Endothelial cell of umbilical vein (primary cell): ENCODE measurements around the gene SNED1. TPM values are rescaled to one million over a fixed set of nuclear protein-coding genes. Genes with fewer than 3 reads are reported as not detected.

Experiments used
- BruUV-seq: library from RNA; stranded (reverse); fragments of 400-500 nt; replicated peaks from 2 replicates; lab custom pipeline; 2021; lab: Mats Ljungman, UMichigan
- CTCF ChIA-PET: fragments of 300-600, 350-600 bp; sonication (Branson Sonifier 250); formaldehyde crosslinking; loops from one replicate; lab custom pipeline; 2021; ENCODE audit warnings: antibody characterized with exemption, inconsistent platforms; lab: Charles Lee
- POLR2A ChIA-PET: fragments of 300-600, 350-600 bp; sonication (Branson Sonifier 250); formaldehyde crosslinking; loops from one replicate; lab custom pipeline; 2021; ENCODE audit warnings: antibody characterized with exemption, inconsistent platforms; lab: Charles Lee
- DNase-seq: peaks from one replicate; pipeline ENCODE4 v3.0.0-alpha.2; 2011; ENCODE audit warnings: low read depth, low spot score
- FAIRE-seq: peaks from 2 replicates; lab custom pipeline; 2011; peaks lifted over from hg19 to GRCh38; lab: Jason Lieb, UNC
- H2AFZ ChIP-seq: 2 replicates; pipeline ENCODE4 v1.6.0; 2012; ENCODE audit warnings: low read depth, low read length, control low read depth, inconsistent platforms
- H3K27ac ChIP-seq: 2 replicates; pipeline ENCODE4 v1.5.1; 2011; ENCODE audit warnings: low read depth, mild to moderate bottlenecking, control low read depth, low read length, moderate library complexity; ENCODE audit not compliant: insufficient read depth
- H3K27me3 ChIP-seq, 2 experiments: 2 replicates each; pipeline versions ENCODE4 v1.6.0 to v1.6.1; 2011; ENCODE audit warnings: low read length in 2 of 2, mixed read lengths in 1 of 2; ENCODE audit not compliant: control insufficient read depth in 2 of 2, insufficient read depth in 2 of 2
- H3K36me3 ChIP-seq, 2 experiments: 2 replicates in 1 of 2; 3 replicates in 1 of 2; pipeline ENCODE4 v1.5.1; 2011; ENCODE audit warnings: low read length in 2 of 2, mild to moderate bottlenecking in 1 of 2, moderate library complexity in 1 of 2; ENCODE audit not compliant: control insufficient read depth in 2 of 2, insufficient read depth in 2 of 2; ENCODE audit errors: extremely low read depth in 1 of 2
- H3K4me1 ChIP-seq: 3 replicates; pipeline ENCODE4 v1.5.1; 2011; ENCODE audit warnings: mild to moderate bottlenecking, low read length; ENCODE audit not compliant: control insufficient read depth, insufficient read depth; ENCODE audit errors: extremely low read depth
- H3K4me2 ChIP-seq: 2 replicates; pipeline ENCODE4 v1.6.1; 2011; ENCODE audit warnings: low read length, control low read depth, mixed read lengths; ENCODE audit not compliant: insufficient read depth
- H3K4me3 ChIP-seq, 3 experiments: fragments of 200-600 bp in 1 of 3; sonication (generic), shearing (Covaris generic) in 1 of 3; replicated peaks in 1 of 3; 2 replicates each; pipeline ENCODE4 v1.5.1; 2011 to 2016; ENCODE audit warnings: control low read depth in 3 of 3, low read length in 3 of 3, mild to moderate bottlenecking in 2 of 3, inconsistent platforms in 1 of 3, low read depth in 1 of 3, moderate library complexity in 1 of 3; ENCODE audit not compliant: insufficient read depth in 1 of 3
- H3K79me2 ChIP-seq: 2 replicates; pipeline ENCODE4 v1.6.0; 2012; ENCODE audit warnings: low read length, inconsistent platforms; ENCODE audit not compliant: control insufficient read depth, insufficient read depth
- H3K9ac ChIP-seq: replicated peaks from 2 replicates; pipeline ENCODE3; 2011; ENCODE audit warnings: low read length, control low read depth; ENCODE audit not compliant: insufficient read depth; ENCODE audit errors: extremely low read depth
- H3K9me1 ChIP-seq: replicated peaks from 3 replicates; pipeline ENCODE4 v1.6.0; 2011; ENCODE audit warnings: mild to moderate bottlenecking, low read length; ENCODE audit not compliant: control insufficient read depth, insufficient read depth; ENCODE audit errors: extremely low read depth
- H3K9me3 ChIP-seq: replicated peaks from 2 replicates; pipeline ENCODE4 v1.5.1; 2012; ENCODE audit warnings: low read length, inconsistent platforms; ENCODE audit not compliant: control insufficient read depth, insufficient read depth
- H4K20me1 ChIP-seq: replicated peaks from 2 replicates; pipeline ENCODE3; 2011; ENCODE audit warnings: mild to moderate bottlenecking, low read length; ENCODE audit not compliant: control insufficient read depth, insufficient read depth; ENCODE audit errors: extremely low read depth
- CTCF ChIP-seq, 2 donors: IDR thresholded peaks; 1 replicate in 1 of 2; 2 replicates in 1 of 2; pipeline ENCODE4 v1.5.1; 2011; ENCODE audit warnings: low read length in 2 of 2, mild to moderate bottlenecking in 2 of 2, moderate library complexity in 2 of 2, control low read depth in 1 of 2, inconsistent platforms in 1 of 2, low read depth in 1 of 2; ENCODE audit not compliant: insufficient read depth in 1 of 2; ENCODE audit errors: extremely low read depth in 1 of 2
- EZH2 ChIP-seq: IDR thresholded peaks from 2 replicates; pipeline ENCODE4 v1.6.1; 2012; ENCODE audit warnings: borderline replicate concordance, low read depth, mild to moderate bottlenecking, moderate library complexity, low read length, inconsistent platforms; ENCODE audit not compliant: severe bottlenecking
- FOS ChIP-seq: IDR thresholded peaks from 2 replicates; pipeline ENCODE4 v1.6.1; 2011; ENCODE audit warnings: mild to moderate bottlenecking, low read length, moderate library complexity, borderline replicate concordance; ENCODE audit not compliant: insufficient read depth
- GATA2 ChIP-seq: IDR thresholded peaks from 2 replicates; pipeline ENCODE4 v1.7.0; 2011; ENCODE audit warnings: low read depth, mild to moderate bottlenecking, moderate library complexity, mixed read lengths, low read length; ENCODE audit not compliant: insufficient read length, insufficient read depth
- JUN ChIP-seq: IDR thresholded peaks from 2 replicates; pipeline ENCODE4 v1.6.1; 2011; ENCODE audit warnings: borderline replicate concordance, low read depth; ENCODE audit not compliant: insufficient read length, insufficient read depth
- MAX ChIP-seq: IDR thresholded peaks from 2 replicates; pipeline ENCODE4 v1.6.1; 2011; ENCODE audit not compliant: insufficient read depth, insufficient read length
- MYC ChIP-seq: IDR thresholded peaks from one replicate; pipeline ENCODE4 v1.6.1; 2011; ENCODE audit warnings: mild to moderate bottlenecking, low read depth, low read length
- POLR2A ChIP-seq: IDR thresholded peaks from 2 replicates; pipeline ENCODE4 v1.6.1; 2012; ENCODE audit warnings: low read depth, mild to moderate bottlenecking, control low read depth, low read length
- POLR2AphosphoS5 ChIP-seq: IDR thresholded peaks from 2 replicates; pipeline ENCODE4 v1.6.1; 2012; ENCODE audit warnings: low read depth, mild to moderate bottlenecking, control low read depth, low read length, moderate library complexity; ENCODE audit not compliant: insufficient read depth
- dilution Hi-C: fragments of 300-500 bp; cut with MboI; formaldehyde crosslinking; loops from one replicate; pipeline ENCODE4 v1.15.0; 2019; ENCODE audit warnings: low sequenced_read_pairs; ENCODE audit not compliant: extremely low pct_ligation_motif_present
- intact Hi-C: fragments of 100-400 bp; cut with micrococcal nuclease; formaldehyde crosslinking; loops from one replicate; pipeline ENCODE4 v1.10.0; 2022
- polyA plus RNA-seq, 4 experiments: library from polyadenylated mRNA; depleted of rRNA in 3 of 4; stranded (reverse) in 3 of 4; unstranded in 1 of 4; fragments of >200 nt; gene quantifications; 2 replicates each; pipeline versions ENCODE4 v1.2.1 to v1.2.3, GENCODE V29; 2011 to 2012; ENCODE audit warnings: missing spikeins in 1 of 4
- total RNA-seq: library from RNA; stranded (reverse); gene quantifications from 2 replicates; pipeline ENCODE4 v1.2.3, GENCODE V29; 2021

SNED1 gene
- total and polyA plus RNA-seq, 2 donors (not counting 3 experiments of a cell fraction or from before 2014, with no cell fraction given) = 14.1 to 17.2 TPM

- H4K20me1 ChIP-seq = no peaks in the 10 kb centered on the region
- peaks cover 0 to 9% of the 10 kb centered on the region in 2 experiments for H3K36me3 ChIP-seq
- ChIA-PET CTCF (no interaction called here), POLR2A (no interaction called here)
- DNase-seq (no peak), FAIRE-seq (no peak)
- H3K9ac ChIP-seq = no peak overlapping the region
- dilution Hi-C loops (no loop called here), intact Hi-C loops (no loop called here)
- no peak overlapping the region for H3K27ac ChIP-seq
- no peaks in the 10 kb centered on the region for H3K4me1 ChIP-seq
- H3K4me2 ChIP-seq = no peak overlapping the region
- H3K9me1 ChIP-seq = no peaks in the 10 kb centered on the region
- TF ChIP-seq CTCF (IDR thresholded peaks at IDR 0.05; ENCODE audit: extremely low read depth in 1 of 2, insufficient read depth in 1 of 2, low read depth in 1 of 2, low read length in 2 of 2) (no peak), EZH2 (no peak), MYC (no peak), GATA2 (no peak), POLR2A (no peak), FOS (no peak), MAX (no peak), POLR2AphosphoS5 (no peak), JUN (no peak)
- H3K9me3 ChIP-seq = no peaks in the 10 kb centered on the region
- H2AFZ ChIP-seq = no peak overlapping the region
- H3K4me3 ChIP-seq = no peak overlapping the region
- BruUV-seq = no TSS peak
- H3K79me2 ChIP-seq = no peaks in the 10 kb centered on the region
- no peaks in the 10 kb centered on the region for H3K27me3 ChIP-seq
These were observed 53.4 kb downstream of the SNED1 start for GRCh38 chr2:241051578-241052487.
